HepG2 (cell line): Measurements from ENCODE around the gene HDGFL2. TPM values are rescaled to one million over a fixed set of nuclear protein-coding genes. Genes with fewer than 3 reads are reported as not detected.

Experiments used
- ATF3 ChIP-seq: sonication (generic); formaldehyde crosslinking; IDR thresholded peaks from 2 replicates; pipeline ENCODE4 v1.4.0; 2020; ENCODE audit warnings: missing genetic modification reagents
- CCAR2 ChIP-seq: fragments of 200-400 bp; formaldehyde crosslinking; optimal IDR thresholded peaks from 2 replicates; pipeline ENCODE3; 2018; ENCODE audit warnings: low read depth, mild to moderate bottlenecking, low read length, moderate library complexity
- CREBL2 ChIP-seq: sonication (generic); formaldehyde crosslinking; IDR thresholded peaks from 2 replicates; pipeline ENCODE4 v1.8.1; 2023; ENCODE audit warnings: missing genetic modification reagents, mild to moderate bottlenecking, borderline replicate concordance
- ESRRA ChIP-seq: sonication (generic); formaldehyde crosslinking; IDR thresholded peaks from 2 replicates; pipeline ENCODE4 v1.5.1; 2020; ENCODE audit warnings: mild to moderate bottlenecking, low read depth, missing genetic modification reagents
- JDP2 ChIP-seq: sonication (generic); formaldehyde crosslinking; IDR thresholded peaks from 2 replicates; pipeline ENCODE4 v1.8.1; 2022; ENCODE audit warnings: missing genetic modification reagents, borderline replicate concordance
- KLF15 ChIP-seq: sonication (generic); formaldehyde crosslinking; IDR thresholded peaks from 2 replicates; pipeline ENCODE4 v1.8.1; 2023; ENCODE audit warnings: borderline replicate concordance, mild to moderate bottlenecking, inconsistent platforms, missing genetic modification reagents, mixed read lengths
- MBD4 ChIP-seq: IDR thresholded peaks from 2 replicates; pipeline ENCODE4 v1.6.1; 2012; ENCODE audit warnings: low read length, inconsistent platforms, borderline replicate concordance
- MEIS1 ChIP-seq: sonication (generic); formaldehyde crosslinking; IDR thresholded peaks from 2 replicates; pipeline ENCODE4 v1.9.0; 2021; ENCODE audit warnings: mild to moderate bottlenecking, missing genetic modification reagents, moderate library complexity, borderline replicate concordance
- MXD4 ChIP-seq: IDR thresholded peaks from 2 replicates; pipeline ENCODE4 v1.6.1; 2016; ENCODE audit warnings: mild to moderate bottlenecking, missing biosample characterization, missing genetic modification reagents
- NFRKB ChIP-seq: fragments of 450-650 bp; IDR thresholded peaks from 2 replicates; pipeline ENCODE4 v1.6.1; 2017
- PHB2 ChIP-seq: fragments of 450-650 bp; IDR thresholded peaks from 2 replicates; pipeline ENCODE4 v1.6.1; 2018; ENCODE audit not compliant: partially characterized antibody
- PHF21A ChIP-seq: sonication (generic); formaldehyde crosslinking; IDR thresholded peaks from 2 replicates; pipeline ENCODE4 v1.5.0; 2020; ENCODE audit warnings: mild to moderate bottlenecking, missing genetic modification reagents
- SKIL ChIP-seq: sonication (generic); formaldehyde crosslinking; IDR thresholded peaks from 2 replicates; pipeline ENCODE4 v1.8.0; 2022; ENCODE audit warnings: missing genetic modification reagents, mild to moderate bottlenecking, moderate library complexity, borderline replicate concordance
- ZBTB38 ChIP-seq: sonication (generic); formaldehyde crosslinking; IDR thresholded peaks from 2 replicates; pipeline ENCODE4 v1.5.1; 2020; ENCODE audit warnings: mild to moderate bottlenecking, missing genetic modification reagents
- ZFP36L2 ChIP-seq: sonication (generic); formaldehyde crosslinking; IDR thresholded peaks from 2 replicates; pipeline ENCODE4 v1.4.0; 2020; ENCODE audit warnings: missing genetic modification reagents
- ZNF121 ChIP-seq: sonication (generic); formaldehyde crosslinking; IDR thresholded peaks from 2 replicates; pipeline ENCODE4 v1.5.0; 2020; ENCODE audit warnings: mild to moderate bottlenecking, missing genetic modification reagents
- ZNF557 ChIP-seq: sonication (generic); formaldehyde crosslinking; IDR thresholded peaks from 2 replicates; pipeline ENCODE4 v1.4.0; 2020; ENCODE audit warnings: missing genetic modification reagents
- ZNF558 ChIP-seq: sonication (generic); formaldehyde crosslinking; IDR thresholded peaks from 2 replicates; pipeline ENCODE4 v1.9.0; 2022; ENCODE audit warnings: mild to moderate bottlenecking, missing genetic modification reagents, borderline replicate concordance
- ZNF7 ChIP-seq: IDR thresholded peaks from 2 replicates; pipeline ENCODE4 v1.6.1; 2016; ENCODE audit warnings: missing biosample characterization, missing genetic modification reagents
- ZNF792 ChIP-seq: IDR thresholded peaks from 2 replicates; pipeline ENCODE4 v1.6.1; 2016
- polyA plus RNA-seq, 8 experiments: library from polyadenylated mRNA; depleted of rRNA in 3 of 8; stranded (reverse) in 7 of 8; unstranded in 1 of 8; fragments of >200 nt; fragmentation: Illumina TruSeq in 4 of 8; extraction: Trizol in 4 of 8; gene quantifications; 2 replicates each; pipeline versions ENCODE4 v1.2.1 to v1.2.3, GENCODE V29; 2011 to 2016; ENCODE audit warnings: low read depth in 4 of 8, missing spikeins in 1 of 8, mixed read lengths in 1 of 8; ENCODE audit not compliant: insufficient read depth in 1 of 8
- total RNA-seq, 5 experiments: library from RNA; depleted of rRNA; stranded (reverse); fragments of >200 nt; fragmentation: Illumina TruSeq; extraction: Trizol; gene quantifications; 2 replicates each; pipeline ENCODE4 v1.2.3, GENCODE V29; 2016; ENCODE audit warnings: low read depth in 1 of 5
- TF ChIP-seq, protein P1 (sequence below): sonication (generic); formaldehyde crosslinking; IDR thresholded peaks from 2 replicates; pipeline ENCODE4 v1.4.0; 2020; ENCODE audit warnings: missing genetic modification reagents
- TF ChIP-seq, protein P2 (sequence below): IDR thresholded peaks from 2 replicates; pipeline ENCODE4 v1.6.1; 2016; ENCODE audit warnings: low read depth, control low read depth
- TF ChIP-seq, protein P3 (sequence below): sonication (generic); formaldehyde crosslinking; IDR thresholded peaks from 2 replicates; pipeline ENCODE4 v1.8.1; 2023; ENCODE audit warnings: mild to moderate bottlenecking, inconsistent platforms, moderate library complexity, missing genetic modification reagents, borderline replicate concordance

The HDGFL2 gene
- total and polyA plus RNA-seq, 2 of the 13 experiments (the other 11 are each of a cell fraction or from before 2014, with no cell fraction given): 20.0 to 51.1 TPM

DNA sequence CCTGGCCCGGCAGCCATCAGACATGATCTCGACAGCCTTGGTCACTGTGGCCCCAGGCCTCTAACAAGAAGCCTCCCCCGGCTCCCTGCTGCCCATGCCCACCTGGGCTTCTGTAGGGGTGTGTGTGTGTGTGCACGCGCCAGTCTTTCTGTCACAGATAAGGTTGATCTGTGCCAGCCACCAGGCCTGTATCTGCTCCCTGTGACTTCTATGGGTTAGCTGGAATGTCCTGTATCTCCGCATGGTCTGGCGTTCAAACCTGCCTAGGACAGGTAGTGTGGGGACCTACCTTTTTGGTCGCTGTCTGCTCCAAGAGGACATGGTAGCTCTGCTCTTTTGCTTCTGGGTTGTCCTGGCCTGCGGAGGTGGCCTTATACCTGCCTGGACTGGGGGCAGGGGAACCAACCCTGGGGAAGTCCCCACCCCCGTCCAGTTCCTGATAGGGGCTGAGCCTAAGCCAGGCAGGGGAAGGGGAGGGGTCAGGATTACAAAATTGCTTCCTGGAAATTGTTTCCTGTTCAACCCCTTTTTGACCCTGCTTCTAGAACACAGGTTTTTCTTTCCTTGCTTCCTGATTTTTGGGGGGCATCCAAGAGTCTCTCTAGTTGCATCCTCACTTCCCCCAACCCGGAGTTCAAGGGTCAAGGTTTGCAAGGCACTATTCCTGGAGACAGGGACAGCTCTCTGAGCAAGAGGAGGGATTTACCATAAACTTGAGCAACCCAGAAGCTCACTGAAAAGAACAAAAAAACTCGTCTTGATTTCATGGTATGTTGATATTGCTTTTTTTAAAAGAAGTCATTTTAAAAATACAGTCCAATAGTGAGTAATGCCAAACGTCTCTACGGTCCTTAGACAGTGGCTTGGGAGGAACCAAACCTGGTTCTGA is 67.8 kb downstream of the HDGFL2 start, which contains the start of gene LRG1 (continued):
- TF ChIP-seq ZBTB38: peak; percentile 79
- TF ChIP-seq, protein P1, sequence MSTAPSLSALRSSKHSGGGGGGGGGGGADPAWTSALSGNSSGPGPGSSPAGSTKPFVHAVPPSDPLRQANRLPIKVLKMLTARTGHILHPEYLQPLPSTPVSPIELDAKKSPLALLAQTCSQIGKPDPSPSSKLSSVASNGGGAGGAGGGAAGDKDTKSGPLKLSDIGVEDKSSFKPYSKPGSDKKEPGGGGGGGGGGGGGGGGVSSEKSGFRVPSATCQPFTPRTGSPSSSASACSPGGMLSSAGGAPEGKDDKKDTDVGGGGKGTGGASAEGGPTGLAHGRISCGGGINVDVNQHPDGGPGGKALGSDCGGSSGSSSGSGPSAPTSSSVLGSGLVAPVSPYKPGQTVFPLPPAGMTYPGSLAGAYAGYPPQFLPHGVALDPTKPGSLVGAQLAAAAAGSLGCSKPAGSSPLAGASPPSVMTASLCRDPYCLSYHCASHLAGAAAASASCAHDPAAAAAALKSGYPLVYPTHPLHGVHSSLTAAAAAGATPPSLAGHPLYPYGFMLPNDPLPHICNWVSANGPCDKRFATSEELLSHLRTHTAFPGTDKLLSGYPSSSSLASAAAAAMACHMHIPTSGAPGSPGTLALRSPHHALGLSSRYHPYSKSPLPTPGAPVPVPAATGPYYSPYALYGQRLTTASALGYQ: no peak
- TF ChIP-seq ZFP36L2 (CRISPR knock-in tag): no peak
- TF ChIP-seq PHF21A (CRISPR knock-in tag): peak; percentile 72
- no peak for TF ChIP-seq ATF3
- no peak for TF ChIP-seq KLF15 (CRISPR knock-in tag)
- no peak for TF ChIP-seq ZNF7 (CRISPR knock-in tag)
- TF ChIP-seq MXD4: no peak
- no peak for TF ChIP-seq ZNF557
- TF ChIP-seq SKIL (CRISPR knock-in tag): no peak; the same call in 1 of the 2 replicates
- TF ChIP-seq ESRRA (CRISPR knock-in tag): 0 out of 2 replicates have a peak, but pooled peaks have one; percentile 19
- TF ChIP-seq MBD4: no peak
- TF ChIP-seq, protein P2, sequence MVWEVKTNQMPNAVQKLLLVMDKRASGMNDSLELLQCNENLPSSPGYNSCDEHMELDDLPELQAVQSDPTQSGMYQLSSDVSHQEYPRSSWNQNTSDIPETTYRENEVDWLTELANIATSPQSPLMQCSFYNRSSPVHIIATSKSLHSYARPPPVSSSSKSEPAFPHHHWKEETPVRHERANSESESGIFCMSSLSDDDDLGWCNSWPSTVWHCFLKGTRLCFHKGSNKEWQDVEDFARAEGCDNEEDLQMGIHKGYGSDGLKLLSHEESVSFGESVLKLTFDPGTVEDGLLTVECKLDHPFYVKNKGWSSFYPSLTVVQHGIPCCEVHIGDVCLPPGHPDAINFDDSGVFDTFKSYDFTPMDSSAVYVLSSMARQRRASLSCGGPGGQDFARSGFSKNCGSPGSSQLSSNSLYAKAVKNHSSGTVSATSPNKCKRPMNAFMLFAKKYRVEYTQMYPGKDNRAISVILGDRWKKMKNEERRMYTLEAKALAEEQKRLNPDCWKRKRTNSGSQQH (CRISPR knock-in tag): 0 out of 2 replicates have a peak, but pooled peaks have one; percentile 37
- no peak for TF ChIP-seq NFRKB
- no peak; the same call in 1 of the 2 replicates for TF ChIP-seq ZNF121 (CRISPR knock-in tag)
- no peak for TF ChIP-seq MEIS1
- TF ChIP-seq CREBL2 (CRISPR knock-in tag): no peak
- TF ChIP-seq PHB2: no peak
- no peak for TF ChIP-seq CCAR2
- TF ChIP-seq JDP2 (CRISPR knock-in tag): no peak
- TF ChIP-seq, protein P3, sequence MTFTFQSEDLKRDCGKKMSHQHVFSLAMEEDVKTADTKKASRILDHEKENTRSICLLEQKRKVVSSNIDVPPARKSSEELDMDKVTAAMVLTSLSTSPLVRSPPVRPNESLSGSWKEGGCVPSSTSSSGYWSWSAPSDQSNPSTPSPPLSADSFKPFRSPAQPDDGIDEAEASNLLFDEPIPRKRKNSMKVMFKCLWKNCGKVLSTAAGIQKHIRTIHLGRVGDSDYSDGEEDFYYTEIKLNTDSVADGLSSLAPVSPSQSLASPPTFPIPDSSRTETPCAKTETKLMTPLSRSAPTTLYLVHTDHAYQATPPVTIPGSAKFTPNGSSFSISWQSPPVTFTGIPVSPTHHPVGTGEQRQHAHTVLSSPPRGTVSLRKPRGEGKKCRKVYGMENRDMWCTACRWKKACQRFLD (CRISPR knock-in tag): no peak
- no peak for TF ChIP-seq ZNF558 (CRISPR knock-in tag)
- no peak; the same call in 1 of the 2 replicates for TF ChIP-seq ZNF792 (CRISPR knock-in tag)
